ENCODE data around the gene TSEN34. TPM values are rescaled to one million over a fixed set of nuclear protein-coding genes. Genes with fewer than 3 reads are reported as not detected.

TSEN34 gene
- polyA plus RNA-seq, 1 of the 3 experiments (the other 2 are of a cell fraction): 82.1 TPM

GRCh38 chr19:54209811-54210494, 18.8 kb downstream of the TSEN34 start (continued):
- no peak for TF ChIP-seq REST (IDR thresholded peaks at IDR 0.05; ENCODE audit: low read depth, low read length)
- TF ChIP-seq SMC3 (IDR thresholded peaks at IDR 0.05; ENCODE audit: low read depth, low read length): no peak
- no peak for TF ChIP-seq RFX5 (IDR thresholded peaks at IDR 0.05; ENCODE audit: low read length)
- no peak for TF ChIP-seq FOXM1 (IDR thresholded peaks at IDR 0.05; ENCODE audit: low read depth)
- no peak for TF ChIP-seq ZBTB33 (IDR thresholded peaks at IDR 0.05; ENCODE audit: borderline replicate concordance, low read depth)
- TF ChIP-seq SIN3A (IDR thresholded peaks at IDR 0.05; ENCODE audit: borderline replicate concordance, low read depth, low read length): peak; percentile 56
- TF ChIP-seq RCOR1 (IDR thresholded peaks at IDR 0.05; ENCODE audit: low read length): no peak
- TF ChIP-seq CTCF (IDR thresholded peaks at IDR 0.05): no peak
- TF ChIP-seq RXRA (IDR thresholded peaks at IDR 0.05; ENCODE audit: borderline replicate concordance, low read depth): no peak
- no peak for TF ChIP-seq FOXJ3 (CRISPR knock-in tag; IDR thresholded peaks at IDR 0.05)
- no peak for TF ChIP-seq EZH2phosphoT487 (IDR thresholded peaks at IDR 0.05; ENCODE audit: borderline replicate concordance, low read depth)
- no peak for TF ChIP-seq TEAD4 (IDR thresholded peaks at IDR 0.05; ENCODE audit: borderline replicate concordance, insufficient read depth)
- TF ChIP-seq FOSL2 (IDR thresholded peaks at IDR 0.05; ENCODE audit: borderline replicate concordance, low read depth): no peak
